GM21515 (cell line): ENCODE measurements around the gene LCE6A.

Experiments
- ATAC-seq: cut with Tn5 transposase; IDR thresholded peaks from one replicate; pipeline ENCODE4 v1.9.1; 2021; ENCODE audit not compliant: unreplicated experiment

LCE6A gene

DNA sequence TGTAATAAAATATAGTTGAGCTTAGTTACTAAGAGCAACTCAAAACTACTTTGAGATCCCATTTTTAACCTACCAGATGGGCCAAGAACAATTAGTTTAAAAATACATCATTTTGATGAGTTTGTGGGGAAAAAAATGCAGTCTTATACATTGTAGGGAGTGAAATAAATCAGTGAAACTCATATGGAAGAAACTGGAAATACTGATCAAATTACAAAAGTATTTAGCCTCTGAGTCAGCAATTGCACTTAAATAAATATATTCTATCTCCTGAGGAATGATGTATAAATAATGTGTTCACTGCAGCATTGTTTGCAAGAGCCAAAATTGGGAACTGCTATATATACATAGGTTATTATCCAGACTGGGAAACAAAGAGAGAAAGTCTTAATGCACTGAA, 30.8 kb downstream of the LCE6A start:
- no peak for ATAC-seq

GRCh38 chr1:152876827-152877226, 34.2 kb downstream of the LCE6A start:
- no peak for ATAC-seq

DNA sequence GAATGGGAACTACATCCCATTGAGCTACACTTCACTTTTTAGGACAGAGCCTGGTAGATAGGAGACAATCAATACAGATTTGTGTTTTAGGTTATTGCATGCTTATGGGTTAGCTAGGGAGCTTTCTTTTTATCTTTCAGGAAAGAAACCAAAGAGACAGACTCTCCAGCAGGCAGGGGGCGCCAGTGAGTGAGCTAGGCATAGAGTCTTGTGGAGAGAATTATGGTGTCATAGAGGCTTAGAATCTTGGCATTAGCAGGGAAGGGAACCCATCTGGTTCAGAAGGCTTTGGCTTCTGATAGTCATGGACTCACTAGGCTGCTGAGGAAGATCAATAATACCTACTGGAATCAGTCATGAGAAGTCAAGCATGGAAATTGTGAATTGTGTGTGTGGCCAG, 35.4 kb downstream of the LCE6A start, which contains the start of gene SMCP:
SMCP (plus strand) TSS at position 281 of the 400 bp plus-strand sequence. CDS start 6,101 bp downstream, outside the sequence.
- ATAC-seq: no peak

- no peak for ATAC-seq
Measured at GRCh38 chr1:152879559-152880198, 37.0 kb downstream of the LCE6A start.

DNA sequence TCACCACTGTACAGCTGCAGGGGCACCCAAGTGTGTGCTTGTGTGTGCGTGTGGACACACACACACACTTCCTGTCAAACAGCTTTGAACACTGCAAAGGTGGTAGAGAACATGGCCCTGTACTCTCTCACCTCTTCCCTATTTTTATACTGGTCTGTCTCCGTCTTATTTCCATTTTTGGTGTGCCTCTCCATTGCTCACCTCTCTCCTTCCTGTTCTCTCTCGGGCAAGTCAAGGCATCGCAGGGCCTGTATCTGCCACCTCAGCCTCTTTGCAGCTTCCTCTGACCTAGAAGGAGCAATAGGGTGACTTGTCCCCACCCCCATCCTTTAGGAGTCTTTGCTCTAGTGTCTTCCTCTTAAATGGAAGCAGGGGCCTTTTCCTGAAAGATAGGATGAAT, 37.7 kb downstream of the LCE6A start:
- no peak for ATAC-seq

DNA sequence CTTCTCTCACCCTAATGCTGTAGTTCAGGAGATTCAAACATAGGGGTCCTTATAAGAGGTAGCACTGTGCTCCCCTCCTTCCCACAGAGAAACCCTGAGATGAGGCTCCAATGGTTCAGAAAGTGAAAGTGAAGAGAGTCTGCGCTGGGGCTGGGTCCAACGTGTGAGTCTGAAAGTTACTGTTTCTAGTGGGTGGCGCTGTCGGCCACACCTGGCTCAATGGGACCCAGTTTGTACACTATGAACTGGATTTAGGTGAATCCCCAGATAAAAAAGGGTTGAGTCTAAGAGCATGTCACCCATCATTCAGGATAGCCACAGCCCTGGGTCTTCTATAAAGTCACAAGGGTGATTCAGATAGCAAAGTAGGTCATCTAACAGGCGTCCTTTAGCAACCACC, 38.3 kb downstream of the LCE6A start:
- no peak for ATAC-seq

GRCh38 chr1:152884085-152884484, 41.4 kb downstream of the LCE6A start:
- ATAC-seq: no peak

- no peak for ATAC-seq
Measured at GRCh38 chr1:152884506-152884905, 41.9 kb downstream of the LCE6A start.

DNA sequence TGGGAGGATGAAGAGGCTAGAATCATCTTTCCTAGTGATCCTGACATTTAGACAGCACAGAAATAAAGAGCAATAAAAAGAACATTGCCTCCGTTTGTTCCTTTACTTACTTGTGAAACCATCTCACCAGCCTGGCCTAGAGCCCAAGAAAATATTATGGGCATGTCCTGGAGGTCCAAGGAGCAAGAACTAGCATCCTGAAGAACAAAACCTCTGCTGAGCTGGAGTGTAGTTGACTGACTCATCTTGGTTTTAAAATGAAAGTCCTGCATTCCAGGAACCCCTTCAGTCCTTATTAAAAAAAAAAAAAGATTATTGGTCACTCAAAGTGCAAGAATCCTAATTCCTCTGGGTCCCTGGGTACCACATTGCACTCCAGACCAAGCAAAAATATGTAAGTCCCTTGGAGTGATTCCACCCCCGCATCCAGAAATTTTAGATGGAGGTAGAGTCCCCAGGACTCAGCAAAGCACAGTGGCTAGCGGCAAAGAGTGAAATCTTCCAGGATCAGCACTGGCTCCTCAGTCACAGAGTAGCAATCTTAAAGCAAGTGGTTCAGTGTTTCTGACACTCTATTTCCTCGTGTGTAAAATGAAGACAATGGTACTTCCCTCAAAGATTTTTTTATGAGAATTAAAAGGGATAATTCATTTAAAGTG, 42.4 kb downstream of the LCE6A start:
- ATAC-seq: no peak

DNA sequence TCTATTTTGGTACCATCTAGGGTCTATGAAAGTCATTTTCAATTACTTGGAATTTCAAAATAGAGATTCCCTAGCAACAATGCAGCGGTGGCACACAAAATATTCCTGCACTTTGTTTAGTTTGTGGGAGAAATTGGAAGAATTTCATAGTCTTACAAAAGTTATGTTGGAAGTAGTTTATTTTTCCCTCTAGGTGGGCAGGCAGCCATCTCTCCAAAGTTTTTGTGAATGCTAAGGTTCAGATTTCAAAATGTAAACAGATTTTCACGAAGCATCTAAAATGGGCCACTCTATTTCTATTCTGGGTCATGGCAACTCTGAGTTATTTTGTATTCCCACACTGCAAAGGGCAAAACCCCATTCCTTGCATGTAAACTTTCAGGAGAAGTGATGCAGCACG, 43.4 kb downstream of the LCE6A start:
- no peak for ATAC-seq

DNA sequence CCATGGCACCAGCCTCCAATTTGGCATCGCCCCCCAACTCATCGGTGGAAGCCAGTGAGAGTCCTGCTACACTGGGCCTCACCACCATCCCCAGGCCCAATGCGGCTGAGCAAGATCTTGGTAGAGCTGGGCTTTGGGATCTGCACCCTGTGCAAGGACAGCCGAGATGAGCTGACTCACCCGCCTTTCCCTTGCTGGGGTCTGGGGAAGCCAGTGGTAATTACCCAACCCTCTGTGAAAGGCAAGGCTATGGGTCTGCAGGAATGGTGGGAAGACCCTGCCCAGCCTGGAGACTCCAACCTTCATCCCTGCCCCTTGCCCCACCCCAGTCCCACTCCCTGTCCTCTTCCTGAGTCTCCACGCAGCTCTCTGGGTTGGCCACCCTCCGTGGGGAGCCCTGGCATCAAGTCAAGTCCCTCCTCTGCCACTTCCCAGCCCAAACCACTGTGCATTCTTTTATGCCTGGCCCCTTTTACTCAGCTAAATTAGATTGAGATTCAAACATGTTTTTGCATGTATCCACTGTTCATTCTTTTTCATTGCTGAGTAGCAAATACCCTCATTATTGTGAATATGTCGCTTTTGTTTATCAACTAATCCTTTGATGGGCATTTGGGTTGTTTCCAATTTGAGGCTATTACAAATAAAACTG, 44.2 kb downstream of the LCE6A start:
- no peak for ATAC-seq

DNA sequence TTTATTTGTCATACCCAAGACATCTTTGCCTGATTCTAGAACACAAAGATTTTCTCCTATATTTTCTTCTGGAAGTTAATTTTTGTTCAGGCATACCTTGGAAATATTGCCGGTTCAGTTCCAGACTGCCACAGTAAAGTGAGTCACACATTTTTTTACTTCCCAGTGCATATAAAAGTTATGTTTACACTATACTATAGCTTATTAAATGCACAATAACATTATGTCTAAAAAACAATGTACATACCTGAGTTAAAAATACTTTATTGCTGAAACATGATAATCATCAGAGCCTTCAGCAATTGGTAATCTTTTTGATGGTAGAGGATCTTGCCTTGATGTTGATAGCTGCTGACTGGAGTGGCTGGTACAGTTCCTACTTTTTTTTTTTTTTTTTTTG, 45.5 kb downstream of the LCE6A start:
- no peak for ATAC-seq
